Tibial nerve (tissue), 4 donors: Measurements from ENCODE around the gene DNAAF5. TPM values are rescaled to one million over a fixed set of nuclear protein-coding genes. Genes with fewer than 3 reads are reported as not detected.

Experiments
- DNase-seq, 2 donors: peaks; one replicate each; pipeline ENCODE4 v3.0.0-alpha.2; 2019; ENCODE audit warnings: low spot score in 2 of 2
- H3K27ac ChIP-seq, 4 donors: fragments of 200-600 bp; sonication (generic) in 3 of 4; one replicate each; pipeline ENCODE4 v1.5.1; 2017 to 2019; ENCODE audit warnings: mild to moderate bottlenecking in 1 of 4
- H3K27me3 ChIP-seq, 2 donors: fragments of 200-600 bp; sonication (generic) in 1 of 2; one replicate each; pipeline versions ENCODE4 v1.5.1 to v1.6.0; 2017 to 2019
- H3K36me3 ChIP-seq, 3 donors: fragments of 200-600 bp; sonication (generic); one replicate each; pipeline ENCODE4 v1.5.1; 2018 to 2019
- H3K4me1 ChIP-seq, 4 donors: fragments of 200-600 bp; sonication (generic) in 3 of 4; one replicate each; pipeline ENCODE4 v1.5.1; 2017 to 2019
- H3K4me3 ChIP-seq, 4 donors: fragments of 200-600 bp; sonication (generic) in 3 of 4; one replicate each; pipeline ENCODE4 v1.5.1; 2017 to 2019; ENCODE audit warnings: mild to moderate bottlenecking in 1 of 4, moderate library complexity in 1 of 4
- H3K9me3 ChIP-seq, 4 donors: fragments of 200-600 bp; sonication (generic) in 3 of 4; one replicate each; pipeline ENCODE4 v1.5.1; 2017 to 2019
- CTCF ChIP-seq, 5 experiments: fragments of 200-600 bp in 3 of 5; fragments of 450-650 bp in 2 of 5; sonication (generic) in 3 of 5; IDR thresholded peaks; one replicate each; pipeline ENCODE4 v1.5.1; 2016 to 2019; ENCODE audit warnings: antibody characterized with exemption in 5 of 5, mild to moderate bottlenecking in 3 of 5, moderate library complexity in 2 of 5
- EP300 ChIP-seq, 2 donors: sonication (generic); formaldehyde crosslinking; IDR thresholded peaks; one replicate each; pipeline ENCODE4 v1.6.1; 2017; ENCODE audit warnings: antibody characterized with exemption in 2 of 2, mild to moderate bottlenecking in 1 of 2
- POLR2A ChIP-seq, 2 donors: fragments of 450-650 bp; IDR thresholded peaks; one replicate each; pipeline ENCODE4 v1.6.1; 2017; ENCODE audit warnings: antibody characterized with exemption in 2 of 2, mild to moderate bottlenecking in 2 of 2, moderate library complexity in 2 of 2
- WGBS, 2 donors: methylation state at CpG; one replicate each; pipeline ENCODE4 v1.1.5; 2018; 5-methylcytosine and 5-hydroxymethylcytosine counted together
- total RNA-seq, 4 donors: library from RNA; depleted of rRNA; stranded (reverse); fragments of >200 nt; gene quantifications; one replicate each; pipeline ENCODE4 v1.1.0, GENCODE V29; 2016

The DNAAF5 gene
- total RNA-seq, 4 donors from 2014 or later: 26.0 to 56.7 (median 41.6) TPM

DNA sequence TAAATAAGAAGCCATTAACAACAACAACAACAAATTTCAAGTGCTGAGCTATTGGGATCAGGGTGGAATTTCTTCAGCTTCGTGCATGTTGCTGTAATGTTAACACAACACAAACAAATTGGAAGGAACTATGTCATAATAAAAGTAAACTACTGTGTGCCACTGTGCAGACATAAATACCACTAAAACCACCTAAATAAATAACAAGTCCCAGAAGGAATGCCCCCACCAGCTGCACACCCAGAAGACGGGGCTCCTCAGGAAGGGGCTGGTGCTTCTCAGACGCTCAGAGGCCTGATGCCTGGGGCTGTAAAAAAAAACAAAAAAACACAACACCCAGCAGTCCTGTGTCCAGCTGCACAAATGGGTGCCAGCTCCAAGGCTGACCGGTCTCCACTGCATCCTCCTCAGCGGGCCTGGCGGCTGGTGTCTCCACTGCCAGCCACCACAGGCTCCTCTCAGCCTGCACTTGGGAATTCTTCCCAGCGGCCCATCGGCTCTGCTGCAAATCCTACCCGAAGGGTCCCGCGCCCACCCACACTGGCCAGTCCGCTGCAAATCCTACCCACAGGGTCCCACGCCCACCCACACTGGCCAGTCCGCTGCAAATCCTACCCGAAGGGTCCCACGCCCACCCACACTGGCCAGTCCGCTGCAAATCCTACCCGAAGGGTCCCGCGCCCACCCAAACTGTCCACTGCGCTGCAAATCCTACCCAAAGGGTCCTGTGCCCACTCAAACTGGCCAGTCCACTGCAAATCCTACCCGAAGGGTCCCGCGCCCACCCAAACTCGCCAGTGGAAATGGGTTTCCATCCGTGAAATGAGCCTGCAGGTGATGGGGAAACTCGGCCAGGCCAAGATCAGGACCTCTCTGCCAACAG, 35.8 kb upstream of the DNAAF5 start:
- TF ChIP-seq POLR2A (IDR thresholded peaks at IDR 0.05): no peak
- TF ChIP-seq CTCF (IDR thresholded peaks at IDR 0.05): no peak
- no peak for TF ChIP-seq EP300 (IDR thresholded peaks at IDR 0.05)
- WGBS, 2 donors: 93 to 95% methylated on average over 26 to 27 of the region's 27 CpGs
- Histone ChIP-seq H3K27me3 (no peaks in the 10 kb centered on the region), H3K4me3 (no peak overlapping the region), H3K27ac (no peak overlapping the region), H3K9me3 (peaks cover 0 to 59% (median 7%) of the 10 kb centered on the region in 4 donors), H3K36me3 (peaks cover 0 to 25% (median 0%) of the 10 kb centered on the region in 3 donors), H3K4me1 (no peaks in the 10 kb centered on the region)
- no peak for DNase-seq

GRCh38 chr7:691361-692045, 35.0 kb upstream of the DNAAF5 start:
- Histone ChIP-seq H3K4me1 (no peaks in the 10 kb centered on the region), H3K27me3 (no peaks in the 10 kb centered on the region), H3K4me3 (no peak overlapping the region), H3K27ac (no peak overlapping the region), H3K9me3 (peaks cover 0 to 51% (median 4%) of the 10 kb centered on the region in 4 donors), H3K36me3 (peaks cover 0 to 25% (median 0%) of the 10 kb centered on the region in 3 donors)
- no peak for DNase-seq
- TF ChIP-seq POLR2A (IDR thresholded peaks at IDR 0.05) (no peak), EP300 (IDR thresholded peaks at IDR 0.05) (no peak), CTCF (IDR thresholded peaks at IDR 0.05) (no peak)
- 92% methylated on average over 23 to 25 of the region's 25 CpGs for WGBS, 2 donors

DNA sequence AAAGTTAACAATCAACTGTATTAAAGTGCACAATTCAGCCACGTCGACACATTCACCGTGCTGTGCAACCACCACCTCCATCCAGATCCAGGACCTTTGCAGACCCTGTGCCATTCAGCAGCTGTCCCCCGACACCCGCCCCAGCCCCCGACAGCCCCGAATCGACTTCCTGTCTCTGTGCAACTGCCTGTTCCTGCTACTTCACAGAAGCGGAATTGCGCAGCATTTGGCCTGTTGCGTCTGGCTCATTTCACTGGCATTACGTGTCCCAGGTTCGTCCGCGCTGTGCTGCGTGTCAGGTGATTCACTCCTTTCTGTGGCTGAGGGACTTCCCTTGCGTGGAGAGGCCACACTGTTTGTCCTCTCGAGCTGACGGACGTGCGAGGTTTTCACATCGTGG, 33.2 kb upstream of the DNAAF5 start:
- Histone ChIP-seq H3K36me3 (peaks cover 0 to 17% (median 0%) of the 10 kb centered on the region in 3 donors), H3K9me3 (peaks cover 0 to 34% (median 4%) of the 10 kb centered on the region in 4 donors), H3K27me3 (no peaks in the 10 kb centered on the region), H3K27ac (no peak overlapping the region), H3K4me1 (no peaks in the 10 kb centered on the region), H3K4me3 (no peak overlapping the region)
- 94 to 97% methylated on average over 22 of the region's 22 CpGs for WGBS, 2 donors
- no peak for DNase-seq
- TF ChIP-seq CTCF (IDR thresholded peaks at IDR 0.05) (no peak), POLR2A (IDR thresholded peaks at IDR 0.05) (no peak), EP300 (IDR thresholded peaks at IDR 0.05) (no peak)

DNA sequence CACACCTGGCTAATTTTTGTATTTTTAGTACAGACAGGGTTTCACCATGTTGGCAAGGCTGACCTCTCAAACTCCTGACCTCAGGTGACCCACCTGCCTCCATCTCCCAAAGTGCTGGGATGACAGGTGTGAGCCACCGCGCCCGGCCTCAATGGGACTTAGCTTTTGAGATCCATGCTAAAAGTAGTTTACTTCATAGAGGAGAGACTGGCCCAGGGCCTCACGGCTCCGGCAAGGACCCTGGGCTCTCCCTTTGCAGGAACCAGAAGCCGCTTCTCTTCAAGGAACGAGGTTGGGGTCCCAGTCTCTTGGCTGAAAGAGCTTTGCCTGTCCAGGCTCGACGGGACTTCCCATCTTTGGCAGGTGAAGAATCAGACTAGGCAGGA, 30.1 kb upstream of the DNAAF5 start:
- H3K36me3 ChIP-seq: no peaks in the 10 kb centered on the region
- H3K9me3 ChIP-seq: peaks cover 0 to 8% (median 0%) of the 10 kb centered on the region in 4 donors
- no peaks in the 10 kb centered on the region for H3K27me3 ChIP-seq
- H3K27ac ChIP-seq: no peak overlapping the region
- H3K4me3 ChIP-seq: no peak overlapping the region
- TF ChIP-seq EP300 (IDR thresholded peaks at IDR 0.05): no peak
- TF ChIP-seq CTCF (IDR thresholded peaks at IDR 0.05): no peak
- no peak for TF ChIP-seq POLR2A (IDR thresholded peaks at IDR 0.05)
- 83 to 85% methylated on average over 9 of the region's 9 CpGs for WGBS, 2 donors
- H3K4me1 ChIP-seq: no peaks in the 10 kb centered on the region
- DNase-seq: no peak
